ENCODE data around the gene SLFN13.
"Not testable (repeated sequence)": the region's sequence is repeated elsewhere in the genome, so short reads cannot be mapped to it uniquely, and the experiment has no call there.

Gene SLFN13

GRCh38 chr17:35433075-35433894 is 15.3 kb downstream of the SLFN13 start:
- DNase-seq (ENCODE audit: low spot score): peak; percentile 34

- DNase-seq (ENCODE audit: low spot score): peak; percentile 79
Observed at GRCh38 chr17:35432176-35433074, 16.1 kb downstream of the SLFN13 start, which contains the start of gene SLFN12. Gene SLFN12, minus strand, starts transcription at chr17:35432500. Its CDS starts 9,472 bp downstream, at chr17:35423028.

- no peak for DNase-seq (ENCODE audit: low spot score)
Observed at GRCh38 chr17:35429702-35430101, 18.9 kb downstream of the SLFN13 start.

GRCh38 chr17:35428229-35428628 is 20.3 kb downstream of the SLFN13 start:
- DNase-seq (ENCODE audit: low spot score): no peak

GRCh38 chr17:35423761-35424160 is 24.8 kb downstream of the SLFN13 start:
- DNase-seq (ENCODE audit: low spot score): no peak

GRCh38 chr17:35421069-35421468 is 27.5 kb downstream of the SLFN13 start:
- not testable (repeated sequence) for DNase-seq (ENCODE audit: low spot score)

- no peak for DNase-seq (ENCODE audit: low spot score)
Observed at GRCh38 chr17:35416659-35417058, 31.9 kb downstream of the SLFN13 start.

GRCh38 chr17:35414707-35415106 is 33.9 kb downstream of the SLFN13 start:
- not testable (repeated sequence) for DNase-seq (ENCODE audit: low spot score)

GRCh38 chr17:35414247-35414646 is 34.3 kb downstream of the SLFN13 start:
- DNase-seq (ENCODE audit: low spot score): no peak

GRCh38 chr17:35407531-35407930 is 41.0 kb downstream of the SLFN13 start:
- DNase-seq (ENCODE audit: low spot score): no peak

- DNase-seq (ENCODE audit: low spot score): no peak
Observed at GRCh38 chr17:35406568-35406967, 42.0 kb downstream of the SLFN13 start.

GRCh38 chr17:35404360-35404759 is 44.2 kb downstream of the SLFN13 start:
- no peak for DNase-seq (ENCODE audit: low spot score)

- DNase-seq (ENCODE audit: low spot score): not testable (repeated sequence)
Observed at GRCh38 chr17:35393783-35394182, 54.8 kb downstream of the SLFN13 start.

GRCh38 chr17:35390663-35391062 is 57.9 kb downstream of the SLFN13 start:
- peak; percentile 22 for DNase-seq (ENCODE audit: low spot score)

GRCh38 chr17:35390156-35390555 is 58.4 kb downstream of the SLFN13 start:
- DNase-seq (ENCODE audit: low spot score): no peak

- no peak for DNase-seq (ENCODE audit: low spot score)
Observed at GRCh38 chr17:35387496-35387895, 61.1 kb downstream of the SLFN13 start.
